AG08396 (cell line): ENCODE measurements around the gene NATD1.

Experiments used
- DNase-seq: peaks from one replicate; pipeline ENCODE4 v3.0.0; 2012; ENCODE audit warnings: low spot score, mixed read lengths

The NATD1 gene

GRCh38 chr17:21289902-21290571 is 36.8 kb upstream of the NATD1 start:
- DNase-seq = no peak

GRCh38 chr17:21289175-21289901 is 36.1 kb upstream of the NATD1 start:
- DNase-seq = no peak

- no peak for DNase-seq
These were observed 35.4 kb upstream of the NATD1 start for GRCh38 chr17:21288571-21289017.

GRCh38 chr17:21287703-21288449 is 34.7 kb upstream of the NATD1 start:
- peak; percentile 91 for DNase-seq

- no peak for DNase-seq
These were observed 33.9 kb upstream of the NATD1 start for GRCh38 chr17:21286909-21287702.

- peak; percentile 94 for DNase-seq
These were observed 33.0 kb upstream of the NATD1 start for GRCh38 chr17:21286066-21286770.

- DNase-seq = no peak
These were observed 32.2 kb upstream of the NATD1 start for GRCh38 chr17:21285164-21286065.

- peak; percentile 98 for DNase-seq
These were observed 31.3 kb upstream of the NATD1 start, which contains the start of gene MAP2K3 for GRCh38 chr17:21284319-21285163. Gene MAP2K3 (plus strand): TSS chr17:21284711. CDS start chr17:21284921, 210 bp downstream.

GRCh38 chr17:21283482-21284318 is 30.5 kb upstream of the NATD1 start:
- DNase-seq = no peak

- DNase-seq = no peak
These were observed 29.6 kb upstream of the NATD1 start for GRCh38 chr17:21282850-21283249.

- DNase-seq = peak; percentile 91
These were observed 29.0 kb upstream of the NATD1 start for GRCh38 chr17:21282231-21282630.

GRCh38 chr17:21280081-21280518 is 26.9 kb upstream of the NATD1 start:
- peak; percentile 92 for DNase-seq

GRCh38 chr17:21279582-21279981 is 26.4 kb upstream of the NATD1 start:
- DNase-seq = no peak

GRCh38 chr17:21279198-21279535 is 26.0 kb upstream of the NATD1 start:
- no peak for DNase-seq

- no peak for DNase-seq
These were observed 25.4 kb upstream of the NATD1 start for GRCh38 chr17:21278450-21279197.

GRCh38 chr17:21277332-21277731 is 24.1 kb upstream of the NATD1 start:
- no peak for DNase-seq

GRCh38 chr17:21276264-21276588 is 23.0 kb upstream of the NATD1 start:
- DNase-seq = no peak
